Fibroblast of the aortic adventitia (primary cell): ENCODE measurements around the gene SHANK2. TPM values are rescaled to one million over a fixed set of nuclear protein-coding genes. Genes with fewer than 3 reads are reported as not detected.
"Not testable (repeated sequence)": the region's sequence is repeated elsewhere in the genome, so short reads cannot be mapped to it uniquely, and the experiment has no call there.

Source experiments
- DNase-seq: peaks from one replicate; pipeline ENCODE4 v3.0.0-alpha.2; 2010; ENCODE audit warnings: low read depth
- H3K4me3 ChIP-seq: 2 replicates; pipeline ENCODE4 v1.5.1; 2011; ENCODE audit warnings: low read depth, mild to moderate bottlenecking, control low read depth, low read length, moderate library complexity
- total RNA-seq: library from RNA; depleted of rRNA; stranded (reverse); fragments of >200 nt; gene quantifications from 2 replicates; pipeline ENCODE4 v1.2.3, GENCODE V29; 2012; ENCODE audit warnings: low replicate concordance
- TF ChIP-seq, protein P1 (sequence below): IDR thresholded peaks from 2 replicates; pipeline ENCODE4 v1.5.1; 2011; ENCODE audit warnings: mild to moderate bottlenecking, low read length, control low read depth, inconsistent platforms; ENCODE audit not compliant: insufficient read depth

SHANK2 gene
- total RNA-seq, 1 donor = 4.9 TPM

DNA sequence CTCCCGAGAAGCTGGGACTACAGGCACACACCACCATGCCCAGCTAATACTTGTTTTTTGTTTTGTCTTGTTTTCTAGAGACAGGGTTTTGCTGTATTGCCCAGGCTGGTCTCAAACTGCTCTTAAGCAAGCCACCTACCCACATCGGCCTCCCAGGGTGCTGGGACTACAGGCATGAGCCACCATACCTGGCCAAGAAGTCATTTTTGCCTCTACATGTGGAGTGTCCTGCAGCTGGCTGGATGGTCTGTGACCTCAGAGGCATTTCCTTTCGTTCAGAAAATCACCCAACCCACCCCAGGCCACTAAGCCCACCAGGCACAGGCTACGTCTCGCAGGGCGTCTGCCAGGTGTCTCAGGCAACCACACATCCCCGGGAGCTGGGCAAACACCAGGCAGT is 12.8 kb downstream of the SHANK2 start:
- TF ChIP-seq, protein P1, sequence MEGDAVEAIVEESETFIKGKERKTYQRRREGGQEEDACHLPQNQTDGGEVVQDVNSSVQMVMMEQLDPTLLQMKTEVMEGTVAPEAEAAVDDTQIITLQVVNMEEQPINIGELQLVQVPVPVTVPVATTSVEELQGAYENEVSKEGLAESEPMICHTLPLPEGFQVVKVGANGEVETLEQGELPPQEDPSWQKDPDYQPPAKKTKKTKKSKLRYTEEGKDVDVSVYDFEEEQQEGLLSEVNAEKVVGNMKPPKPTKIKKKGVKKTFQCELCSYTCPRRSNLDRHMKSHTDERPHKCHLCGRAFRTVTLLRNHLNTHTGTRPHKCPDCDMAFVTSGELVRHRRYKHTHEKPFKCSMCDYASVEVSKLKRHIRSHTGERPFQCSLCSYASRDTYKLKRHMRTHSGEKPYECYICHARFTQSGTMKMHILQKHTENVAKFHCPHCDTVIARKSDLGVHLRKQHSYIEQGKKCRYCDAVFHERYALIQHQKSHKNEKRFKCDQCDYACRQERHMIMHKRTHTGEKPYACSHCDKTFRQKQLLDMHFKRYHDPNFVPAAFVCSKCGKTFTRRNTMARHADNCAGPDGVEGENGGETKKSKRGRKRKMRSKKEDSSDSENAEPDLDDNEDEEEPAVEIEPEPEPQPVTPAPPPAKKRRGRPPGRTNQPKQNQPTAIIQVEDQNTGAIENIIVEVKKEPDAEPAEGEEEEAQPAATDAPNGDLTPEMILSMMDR = no peak
- no peak for DNase-seq
- no peak overlapping the region for H3K4me3 ChIP-seq

DNA sequence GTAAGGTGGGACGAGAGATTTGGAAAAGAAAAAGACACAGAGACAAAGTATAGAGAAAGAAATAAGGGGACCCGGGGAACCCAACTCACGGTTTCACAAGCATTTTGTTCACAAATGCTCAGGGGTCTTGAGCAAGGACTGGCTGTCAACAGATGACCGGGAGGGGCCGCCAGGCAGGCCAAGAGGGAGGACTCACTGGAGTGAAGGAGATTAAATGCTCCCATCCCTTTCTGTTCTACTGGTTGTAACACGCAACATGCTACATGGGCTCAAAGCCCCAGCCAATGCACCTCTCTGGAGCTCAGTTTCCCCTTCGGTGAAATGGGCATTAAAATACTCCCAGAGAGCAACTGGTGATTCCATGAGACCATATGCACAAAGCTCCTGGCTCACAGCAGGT is 13.4 kb downstream of the SHANK2 start:
- no peak overlapping the region for H3K4me3 ChIP-seq

DNA sequence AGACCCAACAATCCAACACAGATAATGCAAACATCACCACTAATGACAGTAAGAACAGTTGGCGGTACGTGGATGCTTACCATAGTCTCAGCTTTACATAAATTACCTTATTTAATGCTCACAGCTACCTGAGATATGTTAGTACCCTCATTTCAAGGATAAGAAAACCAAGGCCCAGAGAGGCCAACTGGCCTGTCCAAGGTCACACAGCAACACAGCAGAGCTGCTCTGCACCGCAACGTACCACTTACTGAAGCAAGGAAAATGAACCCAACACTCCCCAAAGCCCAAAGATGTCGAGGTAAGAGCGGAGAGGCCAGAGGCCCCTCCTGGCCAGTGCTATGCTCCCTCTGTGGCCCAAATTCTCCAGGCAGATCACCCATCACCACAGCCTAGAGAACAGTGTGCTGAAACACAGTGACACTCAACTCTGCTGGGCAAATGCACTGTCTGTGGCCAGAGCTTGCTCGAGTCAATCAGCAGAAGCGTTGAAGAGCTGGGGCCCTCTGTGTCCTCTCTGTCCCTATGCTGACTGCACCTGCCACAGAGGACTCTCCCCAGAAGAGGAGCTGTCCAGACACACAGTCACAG is 14.0 kb downstream of the SHANK2 start:
- TF ChIP-seq, protein P1 = no peak
- no peak for DNase-seq
- no peak overlapping the region for H3K4me3 ChIP-seq

More for the DNA sequence above, 13.4 kb downstream of the SHANK2 start:
- DNase-seq = no peak
- TF ChIP-seq, protein P1 = no peak

DNA sequence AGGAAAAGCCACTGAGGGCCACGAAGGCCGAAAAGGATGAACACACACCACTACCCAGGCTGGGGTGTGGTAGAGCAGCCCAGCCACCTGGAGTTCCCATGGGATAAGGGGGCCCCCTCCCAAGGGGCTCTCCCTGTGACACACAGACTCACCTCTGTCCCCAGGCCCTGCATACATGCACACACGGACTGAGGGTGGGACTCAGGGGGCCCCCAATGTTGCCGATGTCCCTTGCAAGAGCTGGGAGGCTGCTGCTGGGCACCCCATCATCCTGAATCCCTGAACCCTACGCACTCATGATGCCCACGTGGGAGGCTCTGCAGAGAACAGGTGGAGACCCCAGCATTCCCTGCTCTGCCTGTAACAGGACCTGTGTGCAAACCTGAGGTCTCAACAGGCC is 14.5 kb downstream of the SHANK2 start:
- TF ChIP-seq, protein P1 = no peak
- DNase-seq = no peak
- H3K4me3 ChIP-seq = no peak overlapping the region

DNA sequence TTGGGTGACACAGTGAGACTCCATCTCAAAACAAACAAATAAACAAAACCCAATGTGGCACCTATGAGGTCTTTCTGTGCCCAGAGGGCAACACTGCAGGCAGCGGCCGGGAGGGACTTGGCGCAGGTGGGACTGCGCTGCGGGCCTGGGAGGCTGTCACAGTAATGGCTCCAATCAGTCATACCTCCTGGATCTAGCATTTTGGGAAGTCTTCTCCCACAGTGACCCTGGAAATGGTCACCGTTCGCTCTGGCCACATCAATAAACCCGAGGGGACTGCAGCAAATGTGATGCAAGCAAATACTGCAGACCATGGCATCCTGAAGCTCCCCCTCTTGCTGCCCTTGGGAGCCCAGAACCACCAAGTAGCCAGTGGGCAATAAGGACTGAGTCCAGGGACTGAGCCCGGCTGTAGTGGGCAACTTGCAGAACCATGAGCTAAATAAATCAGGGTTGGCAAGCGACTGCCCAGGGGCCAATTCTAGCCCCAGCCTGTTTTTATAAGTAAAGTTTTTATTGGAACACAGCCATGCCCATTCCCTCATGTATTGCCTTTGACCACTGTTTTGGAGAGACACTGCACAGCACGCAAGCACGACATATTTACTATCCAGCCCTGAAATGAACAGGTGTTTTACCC is 15.4 kb downstream of the SHANK2 start:
- TF ChIP-seq, protein P1 = no peak
- H3K4me3 ChIP-seq = no peak overlapping the region
- DNase-seq = no peak

DNA sequence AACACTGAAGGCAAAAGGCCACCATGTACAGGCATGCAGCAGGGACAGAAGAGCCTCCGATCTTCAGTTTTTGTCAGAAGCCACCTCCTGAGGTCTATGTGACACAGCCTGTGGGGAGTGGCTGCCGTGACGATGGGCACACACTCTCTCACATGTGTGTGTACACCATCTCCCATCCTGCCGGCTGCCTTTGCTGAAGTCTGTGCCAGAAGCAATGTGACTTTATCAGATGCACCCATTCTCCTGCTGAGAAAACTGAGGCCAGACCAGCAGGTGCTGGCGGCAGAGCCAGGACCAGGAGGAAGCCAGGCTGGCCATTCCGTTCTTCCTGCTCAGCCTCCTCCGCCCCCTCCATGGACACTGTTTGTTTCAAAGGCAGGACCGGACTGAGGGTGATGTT is 16.7 kb downstream of the SHANK2 start:
- DNase-seq = no peak
- TF ChIP-seq, protein P1 = no peak

DNA sequence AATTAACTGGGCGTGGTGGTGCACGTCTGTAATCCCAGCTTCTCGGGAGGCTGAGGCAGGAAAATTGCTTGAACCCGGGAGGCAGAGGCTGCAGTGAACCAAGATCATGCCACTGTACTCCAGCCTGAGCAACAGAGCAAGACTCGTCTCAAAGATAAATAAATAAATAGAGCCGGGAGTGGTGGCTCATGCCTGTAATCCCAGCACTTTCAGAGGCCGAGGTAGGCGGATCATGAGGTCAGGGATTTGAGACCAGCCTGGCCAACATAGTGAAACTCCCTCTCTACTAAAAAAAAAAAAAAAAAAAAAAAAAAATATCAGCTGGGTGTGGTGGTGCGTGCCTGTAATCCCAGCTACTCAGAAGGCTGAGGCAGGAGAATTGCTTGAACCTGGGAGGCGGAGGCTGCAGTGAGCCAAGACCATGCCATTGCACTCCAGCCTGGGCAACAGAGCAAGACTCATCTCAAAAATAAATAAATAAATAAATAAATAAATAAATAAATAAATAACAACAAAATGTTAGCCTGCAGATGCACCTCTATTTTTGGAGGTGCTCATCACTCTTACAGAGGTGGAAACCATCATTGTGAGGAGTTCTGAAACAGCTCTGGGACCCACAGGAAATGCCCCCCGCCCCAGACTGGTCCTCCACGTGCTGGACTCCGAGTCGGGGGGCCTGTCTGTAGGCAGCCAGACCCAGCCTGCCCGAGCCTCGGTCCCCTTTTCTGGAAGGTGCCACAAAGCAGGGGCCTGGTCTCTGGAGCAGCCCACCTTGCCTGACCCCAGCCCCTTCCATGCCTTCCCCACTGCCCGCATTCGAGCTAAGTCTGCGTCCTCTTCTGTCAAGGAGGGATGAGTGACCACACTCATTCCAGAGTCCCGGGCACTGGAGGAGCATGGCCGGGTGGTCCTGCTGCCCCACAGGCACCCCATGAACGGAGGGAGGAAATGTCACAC is 18.2 kb downstream of the SHANK2 start:
- not testable (repeated sequence) for DNase-seq, H3K4me3 ChIP-seq

More for the DNA sequence above, 16.7 kb downstream of the SHANK2 start:
- no peak overlapping the region for H3K4me3 ChIP-seq
